ENCODE data around the gene NAALADL2. TPM values are rescaled to one million over a fixed set of nuclear protein-coding genes. Genes with fewer than 3 reads are reported as not detected.

Gene NAALADL2
- total and polyA plus RNA-seq, 2 of the 8 experiments (the other 6 are each of a cell fraction or from before 2014, with no cell fraction given), result 0.12 to 0.22 TPM

DNA sequence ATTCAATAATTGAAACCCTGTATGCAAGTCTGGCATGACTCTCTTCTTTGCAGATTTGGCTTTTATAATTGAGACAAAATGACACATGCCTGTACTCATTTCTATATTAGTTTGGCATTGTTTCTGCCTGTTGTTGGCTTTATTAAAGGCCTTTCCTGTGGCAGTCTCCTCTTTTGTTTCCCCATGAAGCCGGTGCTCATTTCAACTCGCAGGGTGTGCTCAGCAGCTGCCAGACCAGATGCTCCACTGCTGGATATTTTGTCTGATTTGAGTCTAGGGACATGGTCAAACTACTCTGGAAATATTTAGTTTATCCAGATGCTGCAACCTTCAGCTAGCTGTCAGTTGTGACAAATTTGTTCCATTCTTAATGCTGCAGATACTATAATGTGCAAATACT is 445.3 kb downstream of the NAALADL2 start (continued):
- TF ChIP-seq, protein P1, sequence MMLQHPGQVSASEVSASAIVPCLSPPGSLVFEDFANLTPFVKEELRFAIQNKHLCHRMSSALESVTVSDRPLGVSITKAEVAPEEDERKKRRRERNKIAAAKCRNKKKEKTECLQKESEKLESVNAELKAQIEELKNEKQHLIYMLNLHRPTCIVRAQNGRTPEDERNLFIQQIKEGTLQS (IDR thresholded peaks at IDR 0.05; ENCODE audit: insufficient read depth, low read depth, low read length), result no peak

DNA sequence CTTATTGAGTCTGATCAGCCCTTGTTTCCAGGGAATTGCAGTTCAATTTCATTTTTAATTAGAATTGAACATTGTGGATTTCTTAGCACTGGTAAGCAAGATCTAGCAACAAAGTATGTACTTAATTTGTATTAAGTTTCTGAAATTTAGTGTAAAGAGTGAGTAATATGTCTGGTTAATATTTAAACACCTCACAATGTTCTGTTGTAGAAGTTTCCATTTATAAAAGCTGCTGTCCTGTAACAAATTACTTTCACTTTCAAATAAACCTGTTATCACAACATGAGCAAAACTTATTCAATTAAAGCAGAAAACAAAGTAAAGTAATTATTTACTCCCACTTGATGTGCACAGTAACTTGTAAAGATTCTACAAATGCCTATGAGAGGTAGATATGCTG is 448.5 kb downstream of the NAALADL2 start:
- Histone ChIP-seq H2BK15ac (ENCODE audit: low read length) (no peak overlapping the region), H2BK120ac (replicated peaks; ENCODE audit: low read depth, low read length) (no peak overlapping the region), H3K27ac (ENCODE audit: low read depth, low read length) (no peak overlapping the region), H3K9ac (replicated peaks in 1 of 4; ENCODE audit: extremely low read depth in 1 of 4, low read depth in 3 of 4, low read length in 3 of 4) (no peak overlapping the region), H3K9me3 (ENCODE audit: insufficient read depth in 2 of 2, low read depth in 1 of 2, low read length in 1 of 2) (no peaks in the 10 kb centered on the region), H2BK20ac (ENCODE audit: low read length) (no peak overlapping the region), H3K4me3 (ENCODE audit: extremely low read depth in 1 of 4, insufficient read depth in 2 of 4, low read depth in 3 of 4, low read length in 4 of 4) (no peak overlapping the region), H4K20me1 (replicated peaks in 1 of 2; ENCODE audit: control insufficient read depth in 1 of 2, insufficient read depth in 2 of 2, low read length in 2 of 2) (no peaks in the 10 kb centered on the region), H3K79me1 (ENCODE audit: low read depth, low read length) (no peaks in the 10 kb centered on the region), H3K4ac (replicated peaks; ENCODE audit: insufficient read length, low read depth, low read length) (no peak overlapping the region), H3K79me2 (ENCODE audit: control insufficient read depth in 1 of 2, insufficient read depth in 2 of 2, low read length in 2 of 2) (no peaks in the 10 kb centered on the region), H3K23me2 (ENCODE audit: low read depth, low read length) (peaks cover 3% of the 10 kb centered on the region; the same call in 1 of the 2 replicates), H3K4me1 (replicated peaks in 1 of 4; ENCODE audit: control insufficient read depth in 3 of 4, insufficient read depth in 4 of 4, low read length in 3 of 4) (no peaks in the 10 kb centered on the region), H2AFZ (ENCODE audit: low read length) (no peak overlapping the region), H3K56ac (replicated peaks; ENCODE audit: insufficient read length, low read depth, low read length) (no peak overlapping the region), H3K18ac (ENCODE audit: extremely low read depth, low read length) (no peak overlapping the region), H3K4me2 (ENCODE audit: insufficient read depth in 1 of 2, low read depth in 2 of 2, low read length in 2 of 2) (no peak overlapping the region), H2AK5ac (ENCODE audit: low read depth, low read length) (no peak overlapping the region), H3K27me3 (replicated peaks in 1 of 4; ENCODE audit: control insufficient read depth in 3 of 4, extremely low read depth in 1 of 4, insufficient read depth in 3 of 4, low read length in 3 of 4) (no peaks in the 10 kb centered on the region), H4K5ac (ENCODE audit: insufficient read length, low read depth, low read length) (no peak overlapping the region), H2BK5ac (ENCODE audit: low read depth, low read length) (no peak overlapping the region), H3K23ac (ENCODE audit: insufficient read length) (no peak overlapping the region), H3K14ac (ENCODE audit: insufficient read length) (no peak overlapping the region), H3K36me3 (ENCODE audit: control insufficient read depth in 2 of 4, insufficient read depth in 4 of 4, low read length in 3 of 4) (no peaks in the 10 kb centered on the region), H2BK12ac (ENCODE audit: low read depth, low read length) (no peak overlapping the region), H4K8ac (ENCODE audit: extremely low read depth, insufficient read depth, low read length) (no peak overlapping the region), H4K91ac (replicated peaks; ENCODE audit: insufficient read length, low read length) (no peak overlapping the region)
- POLR2A ChIA-PET (ENCODE audit: partially characterized antibody), result no interaction called here
- CTCF ChIA-PET (ENCODE audit: partially characterized antibody), result no interaction called here
- FAIRE-seq, result no peak
- no peak for DNase-seq (ENCODE audit: low read depth in 1 of 2, low spot score in 2 of 2)
- TF ChIP-seq HDAC6 (IDR thresholded peaks at IDR 0.05; ENCODE audit: low read depth, low read length) (no peak), NANOG (IDR thresholded peaks at IDR 0.05; ENCODE audit: insufficient read depth, low read depth, low read length, poor library complexity, severe bottlenecking) (no peak), MAFK (IDR thresholded peaks at IDR 0.05; ENCODE audit: low read depth, low read length) (no peak), EGR1 (IDR thresholded peaks at IDR 0.05; ENCODE audit: borderline replicate concordance, low read depth, low read length) (no peak), KDM1A (IDR thresholded peaks at IDR 0.05; ENCODE audit: borderline replicate concordance, low read length) (no peak), BCL11A (IDR thresholded peaks at IDR 0.05; ENCODE audit: low read depth in 2 of 2, low read length in 2 of 2) (no peak), SAP30 (IDR thresholded peaks at IDR 0.05; ENCODE audit: insufficient read depth, insufficient replicate concordance, low read length) (no peak), GTF2F1 (IDR thresholded peaks at IDR 0.05; ENCODE audit: borderline replicate concordance, low read depth, low read length) (no peak), CHD2 (IDR thresholded peaks at IDR 0.05; ENCODE audit: low read length) (no peak), RNF2 (IDR thresholded peaks at IDR 0.05; ENCODE audit: borderline replicate concordance, low read depth, low read length, missing control alignments, poor library complexity, severe bottlenecking) (no peak), BRCA1 (IDR thresholded peaks at IDR 0.05; ENCODE audit: low read depth, low read length) (no peak), KDM5A (IDR thresholded peaks at IDR 0.05; ENCODE audit: low read length) (no peak)
